Upper lobe of right lung (tissue), 1 donor: ENCODE data around the gene ESRRG. TPM values are rescaled to one million over a fixed set of nuclear protein-coding genes. Genes with fewer than 3 reads are reported as not detected.

Experiments
- ATAC-seq: fragments of 200-7000 bp; cut with Tn5 transposase; one replicate; pipeline ENCODE4 v1.9.1; 2020; ENCODE audit warnings: mild to moderate bottlenecking, moderate library complexity
- DNase-seq: peaks from one replicate; pipeline ENCODE4 v3.0.0-alpha.2; 2020
- H3K27ac ChIP-seq: fragments of 200-600 bp; one replicate; pipeline ENCODE4 v1.8.0; 2022
- H3K27me3 ChIP-seq: fragments of 200-600 bp; one replicate; pipeline ENCODE4 v1.8.0; 2022; ENCODE audit warnings: mild to moderate bottlenecking
- H3K36me3 ChIP-seq: fragments of 200-600 bp; one replicate; pipeline ENCODE4 v1.8.0; 2022
- H3K4me1 ChIP-seq: fragments of 200-600 bp; one replicate; pipeline ENCODE4 v1.8.0; 2022
- H3K4me3 ChIP-seq: fragments of 200-600 bp; one replicate; pipeline ENCODE4 v1.8.0; 2022; ENCODE audit warnings: mild to moderate bottlenecking
- H3K9me3 ChIP-seq: fragments of 200-600 bp; one replicate; pipeline ENCODE4 v1.8.0; 2022
- CTCF ChIP-seq: fragments of 200-600 bp; IDR thresholded peaks from one replicate; pipeline ENCODE4 v1.8.0; 2022; ENCODE audit warnings: antibody characterized with exemption
- intact Hi-C: fragments of 100-400 bp; cut with DNase I; formaldehyde crosslinking; loops from one replicate; pipeline ENCODE4 v1.11.0; 2022
- total RNA-seq: library from RNA; stranded (reverse); fragmentation: NEBNext Ultra II Directional; extraction: Animal tissue kit (Norgen Biotek cat#: 25700); gene quantifications from one replicate; pipeline ENCODE4 v1.2.1, GENCODE V29; 2021
- donor health status: DM: no; HTN: yes; CAD: no; lungs with severe emphysema.

Gene ESRRG
- total RNA-seq, 1 donor from 2014 or later: 0.29 TPM

DNA sequence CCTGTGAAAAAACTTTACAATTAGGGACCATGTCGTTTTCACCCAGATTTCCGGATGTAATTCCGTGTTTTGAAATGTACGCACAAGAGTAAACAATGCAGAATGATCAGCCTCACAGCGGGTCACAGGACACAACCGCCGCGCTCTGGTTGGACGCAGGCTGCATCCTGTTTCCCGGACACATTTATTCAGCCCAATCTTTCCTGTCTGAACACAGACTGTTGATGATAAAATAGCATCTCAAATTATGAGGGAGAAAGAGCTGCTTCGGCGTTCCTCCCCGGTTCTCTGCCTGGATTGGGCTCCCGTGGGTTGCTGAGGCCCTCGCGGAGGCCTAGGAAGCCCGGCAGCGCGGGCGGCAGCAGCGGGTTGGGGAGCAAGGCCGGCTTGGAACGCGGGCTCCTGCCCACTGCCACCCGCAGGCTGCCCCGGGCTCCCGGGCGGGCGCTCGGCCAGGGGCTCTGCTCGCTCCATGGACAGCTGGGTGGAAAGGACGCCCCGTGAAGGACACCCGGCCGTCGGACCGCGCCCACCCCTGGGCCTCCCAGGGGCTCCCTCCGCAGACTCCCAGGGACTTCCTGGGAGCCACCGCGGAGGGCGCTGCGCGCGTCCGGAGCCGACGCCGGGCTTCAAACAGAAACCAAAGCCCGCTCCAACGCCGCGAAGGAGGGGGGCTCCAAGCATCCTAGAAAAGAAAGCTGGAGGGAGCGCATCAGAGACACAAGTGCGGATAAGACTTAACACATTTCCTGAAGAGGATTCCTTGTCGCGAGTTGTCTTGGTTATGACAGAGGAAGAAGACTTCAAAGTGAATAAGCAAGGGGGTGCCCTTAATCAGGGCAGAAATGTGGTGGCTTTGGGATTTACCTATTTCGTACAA lies 122.3 kb downstream of the ESRRG start:
- H3K4me3 ChIP-seq: peak overlapping the region; percentile 71
- no peaks in the 10 kb centered on the region for H3K27me3 ChIP-seq
- no peaks in the 10 kb centered on the region for H3K4me1 ChIP-seq
- peak; percentile 89 for DNase-seq
- intact Hi-C loops: no loop called here
- H3K36me3 ChIP-seq: no peaks in the 10 kb centered on the region
- H3K27ac ChIP-seq: peak overlapping the region; percentile 95
- TF ChIP-seq CTCF: peak; percentile 43
- no peaks in the 10 kb centered on the region for H3K9me3 ChIP-seq
- peak; percentile 97 for ATAC-seq

- H3K9me3 ChIP-seq: no peaks in the 10 kb centered on the region
- DNase-seq: no peak
- intact Hi-C loops: no loop called here
- H3K36me3 ChIP-seq: no peaks in the 10 kb centered on the region
- no peak for TF ChIP-seq CTCF
- H3K4me1 ChIP-seq: no peaks in the 10 kb centered on the region
- ATAC-seq: no peak
- H3K27ac ChIP-seq: peak overlapping the region; percentile 95
- H3K4me3 ChIP-seq: no peak overlapping the region
- H3K27me3 ChIP-seq: no peaks in the 10 kb centered on the region
Measured at GRCh38 chr1:216599851-216600250, 123.4 kb downstream of the ESRRG start.

DNA sequence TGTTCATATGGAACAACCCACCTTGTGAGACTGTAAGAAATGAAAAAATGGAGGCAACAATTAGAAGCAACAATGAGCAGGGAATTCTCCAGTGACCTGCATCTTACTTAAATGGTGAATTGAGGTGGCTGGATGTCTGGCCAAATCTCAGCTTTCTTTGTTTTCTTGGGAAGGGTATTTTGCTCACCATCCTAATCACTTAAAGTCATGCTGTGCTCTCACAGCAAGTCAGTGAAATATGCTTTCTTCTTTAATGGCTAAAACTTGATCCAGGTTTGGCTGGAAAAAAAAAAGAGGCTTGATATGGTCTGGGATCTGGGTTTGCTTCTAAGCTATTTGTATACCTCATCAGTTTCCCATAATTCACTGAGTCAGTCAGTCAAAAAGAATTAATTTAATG lies 124.8 kb downstream of the ESRRG start:
- Histone ChIP-seq H3K4me1 (no peaks in the 10 kb centered on the region), H3K27ac (no peak overlapping the region)
- DNase-seq: no peak

GRCh38 chr1:216596281-216596862 lies 126.9 kb downstream of the ESRRG start:
- Histone ChIP-seq H3K4me3 (no peak overlapping the region), H3K9me3 (no peaks in the 10 kb centered on the region), H3K4me1 (no peaks in the 10 kb centered on the region), H3K36me3 (no peaks in the 10 kb centered on the region), H3K27me3 (no peaks in the 10 kb centered on the region), H3K27ac (no peak overlapping the region)
- TF ChIP-seq CTCF: no peak
- no peak for DNase-seq
- intact Hi-C loops: no loop called here
- no peak for ATAC-seq

More for the DNA sequence above, 124.8 kb downstream of the ESRRG start:
- no peaks in the 10 kb centered on the region for H3K27me3 ChIP-seq
- TF ChIP-seq CTCF: no peak
- intact Hi-C loops: no loop called here
- H3K4me3 ChIP-seq: no peak overlapping the region
- no peaks in the 10 kb centered on the region for H3K9me3 ChIP-seq
- no peak for ATAC-seq
- no peaks in the 10 kb centered on the region for H3K36me3 ChIP-seq

GRCh38 chr1:216587715-216588114 lies 135.5 kb downstream of the ESRRG start:
- Histone ChIP-seq H3K4me1 (no peaks in the 10 kb centered on the region), H3K27me3 (no peaks in the 10 kb centered on the region), H3K36me3 (no peaks in the 10 kb centered on the region), H3K27ac (no peak overlapping the region), H3K4me3 (no peak overlapping the region), H3K9me3 (no peaks in the 10 kb centered on the region)
- TF ChIP-seq CTCF: no peak
- no peak for ATAC-seq
- DNase-seq: no peak
- intact Hi-C loops: no loop called here
